ENCODE data around the gene PGF. TPM values are rescaled to one million over a fixed set of nuclear protein-coding genes. Genes with fewer than 3 reads are reported as not detected.

Gene PGF
- total RNA-seq, 2 experiments from 2014 or later: 0.10 TPM; not detected in 1

DNA sequence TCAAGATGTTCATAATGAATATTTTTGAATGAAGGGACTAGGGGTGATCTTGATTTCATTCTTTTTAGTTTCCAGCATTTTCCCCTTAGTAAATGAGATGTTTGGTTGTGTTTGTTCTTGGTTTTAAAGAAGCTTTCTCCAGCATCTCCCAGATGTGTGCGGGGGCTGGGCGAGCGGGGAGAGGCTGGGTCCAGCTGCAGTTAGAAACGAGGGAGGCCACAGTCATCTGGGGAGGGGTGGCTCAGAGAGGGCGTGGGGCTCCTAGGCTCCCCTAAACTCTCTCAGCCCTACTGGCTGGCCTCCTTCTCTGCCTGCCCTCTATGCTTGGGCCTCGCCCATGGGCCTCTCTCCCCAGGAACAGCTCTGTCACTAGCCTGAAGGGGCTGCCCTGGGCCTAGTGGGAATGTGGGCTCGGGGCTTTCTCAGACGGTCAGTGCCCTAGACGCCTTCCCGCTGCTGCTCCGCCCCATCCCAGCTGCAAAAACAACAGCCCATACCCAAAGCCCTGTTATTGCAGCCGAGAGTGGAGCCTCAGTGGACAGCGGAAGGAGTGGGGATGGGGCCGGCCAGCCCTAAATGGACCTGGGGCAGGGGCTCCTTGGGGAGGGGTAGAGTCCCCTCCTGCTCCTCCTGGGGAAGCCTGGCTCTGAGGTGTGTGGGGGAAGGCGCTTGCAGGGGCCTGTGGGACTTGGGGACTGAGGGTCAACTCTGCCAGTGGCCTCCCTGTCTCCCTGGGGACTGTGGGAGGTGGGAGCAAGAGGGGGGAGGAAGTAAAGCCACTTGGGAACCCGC, 29.0 kb upstream of the PGF start:
- Mint-ChIP-seq H3K27ac (no peak overlapping the region), H3K9me3 (no peaks in the 10 kb centered on the region), H3K27me3 (no peaks in the 10 kb centered on the region), H3K4me1 (ENCODE audit: low read depth) (no peaks in the 10 kb centered on the region), H3K4me3 (no peak overlapping the region), H3K36me3 (no peaks in the 10 kb centered on the region)
- ChIA-PET CTCF (interaction anchor here (0.8 kb wide), 1 partner anchor 104 kb away, joined by 3 read pairs; no protein-coding TSS in a partner anchor), POLR2A (no interaction called here)
- intact Hi-C loops (cut with micrococcal nuclease): no loop called here
- DNase-seq: no peak

DNA sequence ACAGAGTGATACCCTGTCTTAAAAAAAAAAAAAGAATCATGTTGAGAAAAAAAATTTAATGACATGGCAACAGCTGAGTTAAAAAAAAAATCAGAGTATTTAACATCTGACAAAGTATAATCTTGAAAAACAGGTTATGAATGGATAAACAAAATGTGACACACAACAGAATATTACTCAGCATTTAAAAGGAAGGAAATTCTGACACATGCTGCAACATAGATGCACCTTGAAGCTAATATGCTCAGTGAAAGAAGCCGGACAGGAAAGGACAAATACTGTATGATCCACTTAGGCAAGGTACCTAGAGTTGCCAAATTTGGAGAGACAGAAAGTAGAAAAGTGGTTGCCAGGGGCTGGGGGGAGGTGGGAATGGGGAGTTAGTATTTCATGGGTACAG, 27.9 kb upstream of the PGF start:
- intact Hi-C loops (cut with micrococcal nuclease): no loop called here
- Mint-ChIP-seq H3K27me3 (no peaks in the 10 kb centered on the region), H3K27ac (no peak overlapping the region), H3K9me3 (no peaks in the 10 kb centered on the region), H3K4me1 (ENCODE audit: low read depth) (no peaks in the 10 kb centered on the region), H3K4me3 (no peak overlapping the region), H3K36me3 (no peaks in the 10 kb centered on the region)
- POLR2A ChIA-PET: no interaction called here
- CTCF ChIA-PET: interaction anchor here (0.8 kb wide), 1 partner anchor 105 kb away, joined by 3 read pairs; no protein-coding TSS in a partner anchor
- no peak for DNase-seq

DNA sequence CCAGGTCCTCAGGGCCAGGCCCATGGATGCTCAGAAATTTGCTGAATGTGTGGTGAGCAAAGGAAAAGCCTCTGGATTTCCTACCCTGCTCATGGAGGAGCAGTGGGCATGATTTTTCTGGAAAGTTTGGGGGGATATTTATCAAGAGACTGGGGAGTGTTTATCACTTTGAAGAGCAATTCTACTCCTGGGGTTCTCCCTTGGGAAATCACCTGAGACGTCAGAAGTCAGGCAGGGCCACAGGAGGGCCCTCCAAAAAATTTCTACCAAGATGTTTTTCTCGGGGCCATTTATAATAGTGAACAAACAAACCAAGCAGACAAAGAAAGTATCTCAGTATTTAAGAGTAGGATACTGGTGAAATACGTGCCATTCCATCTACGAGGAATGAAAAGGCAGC, 27.3 kb upstream of the PGF start:
- Mint-ChIP-seq H3K36me3 (no peaks in the 10 kb centered on the region), H3K9me3 (no peaks in the 10 kb centered on the region), H3K4me1 (ENCODE audit: low read depth) (no peaks in the 10 kb centered on the region), H3K27ac (no peak overlapping the region), H3K27me3 (no peaks in the 10 kb centered on the region), H3K4me3 (no peak overlapping the region)
- CTCF ChIA-PET: no interaction called here
- DNase-seq: no peak
- intact Hi-C loops (cut with micrococcal nuclease): no loop called here
- POLR2A ChIA-PET: no interaction called here

DNA sequence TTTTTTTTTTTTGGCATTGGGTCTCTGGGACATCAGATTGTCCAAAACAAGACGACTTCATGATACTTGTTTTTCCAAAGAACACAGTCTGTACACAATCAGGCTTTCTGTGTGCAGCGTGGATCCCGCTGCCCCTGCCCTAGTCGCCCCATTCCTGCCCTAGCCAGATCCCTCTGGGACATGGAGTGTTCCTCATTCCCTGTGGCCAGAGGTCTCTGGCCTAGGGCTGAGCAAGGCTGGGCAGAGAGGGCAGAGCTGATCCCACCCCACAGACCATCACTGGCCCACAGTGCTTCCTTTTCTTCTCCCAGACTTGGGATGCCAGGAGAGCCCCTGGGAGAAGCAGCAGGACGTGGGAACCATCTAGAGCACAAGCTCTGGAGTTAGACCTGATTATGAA, 26.4 kb upstream of the PGF start:
- Mint-ChIP-seq H3K4me1 (ENCODE audit: low read depth) (no peaks in the 10 kb centered on the region), H3K27ac (no peak overlapping the region), H3K36me3 (no peaks in the 10 kb centered on the region), H3K4me3 (no peak overlapping the region), H3K27me3 (no peaks in the 10 kb centered on the region), H3K9me3 (no peaks in the 10 kb centered on the region)
- CTCF ChIA-PET: no interaction called here
- POLR2A ChIA-PET: no interaction called here
- DNase-seq: no peak
- intact Hi-C loops (cut with micrococcal nuclease): no loop called here

DNA sequence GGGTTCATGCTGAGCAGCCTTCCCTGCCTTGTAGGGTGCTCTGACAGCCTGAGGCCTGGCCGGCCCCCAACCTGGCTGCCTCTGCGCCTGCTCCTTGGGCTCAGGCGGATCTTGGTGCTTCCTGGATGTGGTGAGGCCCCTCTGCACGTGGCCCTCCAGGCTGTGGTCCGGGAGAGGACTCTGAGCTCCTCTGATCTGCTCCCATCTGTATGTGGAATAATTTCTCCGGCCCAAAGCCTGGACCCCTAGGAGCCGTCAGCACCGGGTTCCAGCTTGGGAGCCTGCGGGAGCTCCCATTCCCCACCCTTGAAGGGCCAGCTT, 26.0 kb upstream of the PGF start:
- Mint-ChIP-seq H3K27me3 (no peaks in the 10 kb centered on the region), H3K4me3 (no peak overlapping the region), H3K27ac (no peak overlapping the region), H3K4me1 (ENCODE audit: low read depth) (no peaks in the 10 kb centered on the region), H3K9me3 (no peaks in the 10 kb centered on the region), H3K36me3 (no peaks in the 10 kb centered on the region)
- CTCF ChIA-PET: no interaction called here
- POLR2A ChIA-PET: no interaction called here
- no peak for DNase-seq
- intact Hi-C loops (cut with micrococcal nuclease): no loop called here

DNA sequence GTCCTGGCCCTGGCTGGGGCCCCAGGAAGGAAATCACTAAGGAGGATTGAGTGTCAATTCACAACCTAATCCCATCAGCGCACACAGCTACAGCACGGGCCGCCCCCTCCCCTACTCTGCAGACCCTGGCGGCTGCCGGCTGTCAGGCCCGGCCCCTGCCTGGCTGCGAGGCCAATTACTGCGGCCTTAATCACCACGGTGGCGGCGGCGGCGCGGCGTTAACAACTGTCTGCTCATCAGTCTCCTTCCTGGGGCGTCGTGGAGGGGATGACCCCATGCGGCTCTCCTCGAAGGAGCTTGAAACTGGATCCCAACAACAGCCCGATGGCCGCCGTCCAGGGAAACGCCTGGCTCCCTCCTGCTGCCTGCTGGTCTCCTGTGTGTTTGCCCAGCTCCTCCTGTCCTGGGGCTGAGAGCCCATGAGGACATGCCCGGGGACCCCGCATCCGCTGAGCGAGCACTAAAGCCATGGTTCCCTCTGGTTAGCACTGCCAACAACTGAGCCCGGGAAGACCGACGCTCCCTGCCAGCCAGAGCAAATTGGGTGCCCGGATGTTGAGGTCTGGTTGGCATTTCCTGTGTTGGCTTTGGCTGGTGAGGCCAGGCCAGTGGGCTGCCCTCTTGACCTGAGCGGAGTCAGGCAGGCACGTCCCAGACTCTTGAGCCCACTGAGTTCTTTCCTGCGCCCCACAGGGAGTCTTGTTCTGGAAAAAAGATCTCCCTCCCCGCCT, 25.5 kb upstream of the PGF start:
- H3K9me3 Mint-ChIP-seq: no peaks in the 10 kb centered on the region
- H3K27ac Mint-ChIP-seq: no peak overlapping the region
- CTCF ChIA-PET: no interaction called here
- no peaks in the 10 kb centered on the region for H3K36me3 Mint-ChIP-seq
- POLR2A ChIA-PET: no interaction called here
- intact Hi-C loops (cut with micrococcal nuclease): no loop called here
- no peaks in the 10 kb centered on the region for H3K4me1 Mint-ChIP-seq (ENCODE audit: low read depth)
- H3K27me3 Mint-ChIP-seq: no peaks in the 10 kb centered on the region
- H3K4me3 Mint-ChIP-seq: no peak overlapping the region
- no peak for DNase-seq

DNA sequence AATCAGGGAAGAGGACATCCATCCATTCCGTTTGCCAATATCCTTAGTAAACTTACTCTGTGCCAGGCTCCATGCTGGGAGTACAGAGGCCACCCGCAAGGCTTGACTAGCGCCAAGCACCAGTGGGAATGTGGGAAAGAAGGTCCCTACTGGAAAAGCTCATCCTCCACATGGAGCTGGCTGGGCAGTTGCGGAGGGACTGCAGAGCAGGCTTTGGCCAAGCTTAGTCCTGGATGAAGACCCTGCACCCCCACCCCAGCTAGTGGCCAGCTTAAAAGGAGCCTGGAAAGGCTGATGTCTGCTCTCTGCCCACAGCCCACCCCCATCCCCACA, 25.0 kb upstream of the PGF start:
- Mint-ChIP-seq H3K27me3 (no peaks in the 10 kb centered on the region), H3K9me3 (no peaks in the 10 kb centered on the region), H3K4me1 (ENCODE audit: low read depth) (no peaks in the 10 kb centered on the region)

DNA sequence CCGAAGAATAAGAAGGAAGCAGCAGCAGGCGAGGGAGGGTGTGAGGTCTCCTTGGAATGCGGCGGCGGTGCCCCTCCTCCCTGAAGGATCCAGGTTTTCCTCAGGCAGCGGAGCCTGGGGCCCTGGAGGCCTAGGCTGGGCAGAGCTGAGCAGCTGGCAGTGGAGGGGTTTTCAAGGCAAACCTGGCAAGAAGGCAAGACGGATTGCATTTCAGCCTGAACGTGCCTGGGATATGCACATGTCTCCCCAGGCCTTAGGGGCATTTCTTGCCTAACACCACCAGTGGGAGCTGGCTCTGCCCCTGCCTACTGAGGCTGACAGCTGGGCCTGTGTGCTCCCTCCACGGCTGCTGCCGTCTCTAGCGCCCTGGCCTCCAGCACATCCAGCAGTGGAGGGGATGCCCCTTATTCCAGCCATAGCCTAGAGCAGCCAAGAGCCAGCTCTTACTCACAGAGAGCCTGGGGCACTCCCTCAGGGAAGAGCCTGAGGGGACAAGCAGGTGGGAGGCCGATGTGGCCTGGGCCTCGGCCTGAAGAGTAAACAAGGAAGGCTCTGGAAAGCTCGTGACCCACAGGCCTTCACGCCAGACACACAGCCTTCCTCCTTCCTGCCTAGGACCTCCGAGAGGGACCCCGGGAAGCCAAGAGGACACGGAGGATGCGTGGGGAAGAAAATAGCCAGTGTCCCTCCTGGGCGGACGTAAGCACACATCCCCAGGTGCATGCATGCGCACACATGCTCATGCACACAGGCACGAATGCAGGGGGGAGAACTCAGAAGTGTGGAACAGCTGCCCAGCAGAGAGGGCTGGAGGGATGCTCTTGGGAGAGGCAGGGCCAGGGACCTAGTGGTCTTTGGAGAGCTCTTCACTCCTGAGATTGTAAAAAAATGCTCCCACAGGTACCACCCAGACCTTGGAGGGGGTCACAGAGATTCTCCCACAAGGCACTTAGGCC, 24.3 kb upstream of the PGF start:
- Mint-ChIP-seq H3K27ac (no peak overlapping the region), H3K4me3 (no peak overlapping the region), H3K9me3 (no peaks in the 10 kb centered on the region), H3K36me3 (no peaks in the 10 kb centered on the region), H3K27me3 (no peaks in the 10 kb centered on the region), H3K4me1 (ENCODE audit: low read depth) (no peaks in the 10 kb centered on the region)
- CTCF ChIA-PET: no interaction called here
- POLR2A ChIA-PET: no interaction called here
- DNase-seq: no peak
- intact Hi-C loops (cut with micrococcal nuclease): no loop called here

More for the DNA sequence above, 25.0 kb upstream of the PGF start:
- ChIA-PET POLR2A (no interaction called here), CTCF (no interaction called here)
- no peak for DNase-seq
- intact Hi-C loops (cut with micrococcal nuclease): no loop called here
- Mint-ChIP-seq H3K4me3 (no peak overlapping the region), H3K36me3 (no peaks in the 10 kb centered on the region), H3K27ac (no peak overlapping the region)

DNA sequence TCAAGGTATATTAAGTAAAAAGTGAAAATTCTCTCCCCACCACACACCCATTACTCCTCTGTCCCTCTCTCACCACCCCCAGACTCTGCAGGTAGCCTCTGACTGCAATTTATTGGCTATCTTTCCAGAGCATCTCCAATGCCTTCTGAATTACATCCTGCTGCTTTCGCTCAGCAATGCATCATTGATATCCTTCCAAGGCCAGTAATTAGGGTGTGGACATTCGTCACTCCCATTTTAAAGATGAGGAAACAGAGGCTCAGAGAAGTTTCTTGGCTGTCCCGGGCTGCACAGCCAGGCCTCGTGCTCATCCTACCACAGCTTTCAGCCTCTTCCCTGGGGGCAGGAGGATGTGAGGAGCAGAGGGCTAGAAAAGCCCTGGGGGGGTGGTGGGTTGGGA, 23.6 kb upstream of the PGF start:
- Mint-ChIP-seq H3K9me3 (no peaks in the 10 kb centered on the region), H3K4me1 (ENCODE audit: low read depth) (no peaks in the 10 kb centered on the region), H3K4me3 (no peak overlapping the region), H3K27ac (no peak overlapping the region), H3K36me3 (no peaks in the 10 kb centered on the region), H3K27me3 (no peaks in the 10 kb centered on the region)
- intact Hi-C loops (cut with micrococcal nuclease): no loop called here
- DNase-seq: no peak
- CTCF ChIA-PET: no interaction called here
- POLR2A ChIA-PET: no interaction called here

DNA sequence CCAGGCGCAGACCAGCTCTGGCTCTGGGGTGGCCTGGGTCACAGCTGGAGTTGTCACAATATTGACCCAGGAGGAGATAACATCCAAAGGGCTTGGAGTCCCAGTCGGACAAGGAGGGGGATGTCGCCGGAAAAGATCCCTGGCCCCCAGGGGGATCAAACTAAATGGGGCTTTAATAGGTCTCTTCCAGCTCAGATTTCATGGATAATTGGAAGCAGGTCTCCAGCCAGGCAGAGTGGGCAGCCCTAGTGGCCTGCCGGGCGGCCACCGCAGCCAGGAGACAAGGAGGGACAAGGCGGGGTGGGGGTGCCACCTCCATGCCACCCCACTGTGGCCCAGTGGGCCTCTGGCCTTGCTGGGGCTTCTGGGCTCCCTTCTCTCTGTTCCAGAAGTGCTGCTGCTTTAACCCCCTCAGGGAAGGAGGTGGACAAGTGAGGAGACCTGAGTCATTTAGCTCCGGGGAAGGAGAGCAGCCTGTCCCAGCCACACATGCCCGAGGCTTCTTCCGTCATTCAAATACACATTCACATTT, 23.1 kb upstream of the PGF start:
- no peak for DNase-seq
- POLR2A ChIA-PET: no interaction called here
- Mint-ChIP-seq H3K27me3 (no peaks in the 10 kb centered on the region), H3K4me3 (no peak overlapping the region), H3K4me1 (ENCODE audit: low read depth) (no peaks in the 10 kb centered on the region), H3K36me3 (no peaks in the 10 kb centered on the region), H3K9me3 (no peaks in the 10 kb centered on the region), H3K27ac (no peak overlapping the region)
- intact Hi-C loops (cut with micrococcal nuclease): no loop called here
- CTCF ChIA-PET: no interaction called here

DNA sequence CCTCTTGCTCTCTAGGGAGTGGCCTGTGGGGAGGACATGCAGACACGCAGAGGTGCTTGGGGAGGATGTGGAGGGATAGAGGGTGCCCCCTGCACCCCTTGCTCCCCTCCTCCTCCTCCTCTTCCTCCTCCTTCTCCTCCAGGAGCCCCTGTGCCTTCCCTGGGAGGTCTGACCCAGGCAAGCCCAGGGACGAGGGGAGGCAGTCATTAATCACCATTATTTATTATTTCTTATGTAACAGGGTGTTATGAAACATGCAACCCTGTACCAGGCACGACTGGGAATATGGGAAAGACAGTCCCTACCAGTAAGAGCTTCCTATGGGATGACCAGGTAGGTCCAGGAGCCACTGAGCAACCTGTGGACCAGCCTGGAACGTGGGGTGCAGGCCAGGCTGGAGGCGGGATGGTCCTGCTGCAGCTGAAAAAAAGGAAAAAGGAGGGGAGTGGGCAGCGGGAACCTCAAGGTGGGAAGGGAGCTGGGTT, 22.5 kb upstream of the PGF start:
- intact Hi-C loops (cut with micrococcal nuclease): no loop called here
- H3K27ac Mint-ChIP-seq: no peak overlapping the region
- ChIA-PET CTCF (no interaction called here), POLR2A (no interaction called here)
- H3K9me3 Mint-ChIP-seq: no peaks in the 10 kb centered on the region
- no peaks in the 10 kb centered on the region for H3K27me3 Mint-ChIP-seq
- H3K4me3 Mint-ChIP-seq: no peak overlapping the region
- no peak for DNase-seq
- H3K4me1 Mint-ChIP-seq (ENCODE audit: low read depth): no peaks in the 10 kb centered on the region
- no peaks in the 10 kb centered on the region for H3K36me3 Mint-ChIP-seq

DNA sequence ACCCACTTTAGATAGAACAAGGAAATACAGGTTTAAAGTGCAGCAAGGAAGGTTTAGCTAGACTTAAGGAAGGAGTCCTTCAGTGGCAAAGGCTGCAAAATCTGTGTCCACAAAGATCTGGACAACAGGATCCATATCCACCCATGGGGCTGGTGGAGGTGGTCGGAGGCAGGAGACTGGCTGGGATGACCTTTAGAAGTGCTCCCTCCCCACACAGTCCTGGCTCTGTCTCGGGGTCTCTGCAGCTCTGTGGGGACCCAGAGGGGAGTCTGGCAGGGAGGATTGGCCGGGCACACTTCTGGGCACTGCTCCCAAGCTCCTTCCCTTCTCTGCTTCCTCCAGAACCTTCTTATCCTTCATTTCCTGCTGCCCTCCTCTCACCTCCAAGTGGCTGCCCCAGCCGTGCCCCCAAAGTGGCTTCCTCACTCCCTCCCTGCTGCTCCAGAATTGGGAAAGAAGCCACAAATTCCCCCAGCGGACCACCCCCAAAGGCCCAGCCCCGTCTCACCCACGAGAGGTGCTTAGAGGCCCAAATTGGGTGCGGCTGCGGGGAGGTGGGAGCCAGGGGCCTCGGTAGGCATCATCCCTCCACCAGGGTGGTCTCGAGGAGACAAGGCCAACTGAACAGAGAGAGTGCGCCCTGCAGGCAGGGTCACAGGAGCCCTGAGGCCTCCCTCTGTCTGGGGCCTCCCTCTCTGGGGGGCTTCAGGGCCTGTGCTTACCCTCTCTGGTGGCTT, 21.9 kb upstream of the PGF start:
- Mint-ChIP-seq H3K36me3 (no peaks in the 10 kb centered on the region), H3K4me1 (ENCODE audit: low read depth) (no peaks in the 10 kb centered on the region), H3K27me3 (no peaks in the 10 kb centered on the region), H3K27ac (no peak overlapping the region), H3K4me3 (no peak overlapping the region), H3K9me3 (no peaks in the 10 kb centered on the region)
- POLR2A ChIA-PET: no interaction called here
- intact Hi-C loops (cut with micrococcal nuclease): no loop called here
- no peak for DNase-seq
- CTCF ChIA-PET: no interaction called here

Data from activated CD4-positive, alpha-beta memory T cell treated with anti-CD3 and anti-CD28 coated beads for 36 hours (primary cell).